DOHH2 (cell line): Measurements from ENCODE around the gene CNKSR3.

Experiments used
- H3F3A ChIP-seq: fragments of 200-600 bp; sonication (generic), shearing (Covaris generic); 2 replicates; pipeline ENCODE4 v1.6.0; 2016; ENCODE audit warnings: antibody characterized with exemption, mild to moderate bottlenecking; ENCODE audit not compliant: control insufficient read depth, insufficient read depth
- H3K27ac ChIP-seq: fragments of 200-600 bp; sonication (generic); 2 replicates; pipeline ENCODE4 v1.5.1; 2014; ENCODE audit warnings: low read depth, mild to moderate bottlenecking, low read length, moderate library complexity
- H3K27me3 ChIP-seq: fragments of 200-600 bp; sonication (generic); 2 replicates; pipeline ENCODE4 v1.6.1; 2014; ENCODE audit warnings: mild to moderate bottlenecking, low read length, mixed read lengths; ENCODE audit not compliant: control insufficient read depth
- H3K36me3 ChIP-seq: fragments of 200-600 bp; sonication (generic); 2 replicates; pipeline ENCODE4 v1.6.1; 2014; ENCODE audit warnings: mild to moderate bottlenecking, low read length, moderate library complexity, mixed read lengths; ENCODE audit not compliant: control insufficient read depth
- H3K4me1 ChIP-seq: fragments of 200-600 bp; sonication (generic); 2 replicates; pipeline ENCODE4 v1.6.1; 2014; ENCODE audit warnings: mild to moderate bottlenecking, low read length, mixed read lengths; ENCODE audit not compliant: control insufficient read depth
- H3K4me2 ChIP-seq: fragments of 200-600 bp; sonication (generic); 2 replicates; pipeline ENCODE4 v1.6.0; 2014; ENCODE audit warnings: mild to moderate bottlenecking, low read length, moderate library complexity
- H3K4me3 ChIP-seq: fragments of 200-600 bp; sonication (generic); 2 replicates; pipeline ENCODE4 v1.5.1; 2014; ENCODE audit warnings: mild to moderate bottlenecking, low read length, mixed read lengths
- H3K79me2 ChIP-seq: fragments of 200-600 bp; sonication (generic); 2 replicates; pipeline ENCODE4 v1.6.1; 2014; ENCODE audit warnings: mild to moderate bottlenecking, low read length, mixed read lengths; ENCODE audit not compliant: control insufficient read depth
- H3K9me2 ChIP-seq: fragments of 200-600 bp; sonication (generic); replicated peaks from 2 replicates; pipeline ENCODE4 v1.6.1; 2014; ENCODE audit warnings: mild to moderate bottlenecking, low read length, mixed read lengths; ENCODE audit not compliant: control insufficient read depth
- H3K9me3 ChIP-seq: fragments of 200-600 bp; sonication (generic); 2 replicates; pipeline ENCODE4 v1.6.1; 2014; ENCODE audit warnings: antibody characterized with exemption, low read length, mixed read lengths; ENCODE audit not compliant: control insufficient read depth, insufficient read depth
- H4K20me1 ChIP-seq: fragments of 200-600 bp; sonication (generic); 2 replicates; pipeline ENCODE4 v1.6.0; 2014; ENCODE audit warnings: low read depth, mild to moderate bottlenecking, antibody characterized with exemption, low read length, moderate library complexity; ENCODE audit not compliant: control insufficient read depth, insufficient read depth
- EZH2phosphoT487 ChIP-seq: fragments of 200-600 bp; sonication (generic); IDR thresholded peaks from 2 replicates; pipeline ENCODE4 v1.6.1; 2017; ENCODE audit warnings: borderline replicate concordance, mild to moderate bottlenecking, antibody characterized with exemption, low read length, moderate library complexity, mixed read lengths
- TF ChIP-seq, protein P1 (sequence below): fragments of 200-600 bp; sonication (generic); IDR thresholded peaks from one replicate; pipeline ENCODE4 v1.5.1; 2014; ENCODE audit warnings: antibody characterized with exemption, mild to moderate bottlenecking, low read depth, low read length; ENCODE audit not compliant: poor library complexity, severe bottlenecking

CNKSR3 gene

DNA sequence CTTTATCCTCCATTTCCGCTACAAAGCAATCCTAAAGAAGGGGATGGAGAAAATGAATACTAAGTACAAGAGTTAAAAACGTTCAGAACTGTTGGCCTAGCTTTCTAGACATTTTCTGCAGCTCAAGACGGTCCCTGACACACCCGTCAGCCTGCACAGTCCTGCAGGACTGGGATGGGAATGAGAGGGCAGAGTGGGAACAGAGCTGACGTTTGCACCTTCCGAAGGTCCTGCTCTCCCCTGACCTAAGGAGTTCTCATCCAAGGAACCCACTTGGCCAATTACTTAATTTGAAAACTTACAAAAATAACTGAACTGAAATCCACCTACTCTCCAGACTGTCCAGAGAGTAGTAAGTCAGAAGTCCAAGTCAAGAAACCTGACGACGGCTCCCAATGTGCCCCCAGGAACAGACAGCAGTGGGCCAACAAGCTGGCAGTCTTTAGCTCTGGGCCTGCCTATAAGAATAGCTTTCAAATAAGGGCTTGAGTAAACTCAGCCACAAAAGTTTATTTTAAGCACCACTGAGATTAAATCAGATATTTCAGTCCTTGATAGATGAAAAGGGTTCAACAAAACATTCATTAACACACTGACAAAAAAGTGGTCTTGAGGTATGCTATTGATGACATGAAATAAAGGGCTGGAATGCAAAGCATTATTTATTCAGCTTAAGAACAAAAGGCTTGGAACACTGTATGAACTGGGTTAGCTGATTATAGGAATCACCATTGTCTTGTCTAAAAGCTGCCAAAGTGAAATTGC lies 76.8 kb downstream of the CNKSR3 start:
- Histone ChIP-seq H3K4me3 (no peak overlapping the region), H4K20me1 (no peaks in the 10 kb centered on the region), H3F3A (no peaks in the 10 kb centered on the region), H3K4me2 (no peak overlapping the region), H3K79me2 (no peaks in the 10 kb centered on the region), H3K9me2 (no peaks in the 10 kb centered on the region), H3K4me1 (no peaks in the 10 kb centered on the region), H3K27me3 (no peaks in the 10 kb centered on the region), H3K9me3 (no peaks in the 10 kb centered on the region), H3K36me3 (no peaks in the 10 kb centered on the region), H3K27ac (no peak overlapping the region)
- TF ChIP-seq EZH2phosphoT487, result no peak
- TF ChIP-seq, protein P1, sequence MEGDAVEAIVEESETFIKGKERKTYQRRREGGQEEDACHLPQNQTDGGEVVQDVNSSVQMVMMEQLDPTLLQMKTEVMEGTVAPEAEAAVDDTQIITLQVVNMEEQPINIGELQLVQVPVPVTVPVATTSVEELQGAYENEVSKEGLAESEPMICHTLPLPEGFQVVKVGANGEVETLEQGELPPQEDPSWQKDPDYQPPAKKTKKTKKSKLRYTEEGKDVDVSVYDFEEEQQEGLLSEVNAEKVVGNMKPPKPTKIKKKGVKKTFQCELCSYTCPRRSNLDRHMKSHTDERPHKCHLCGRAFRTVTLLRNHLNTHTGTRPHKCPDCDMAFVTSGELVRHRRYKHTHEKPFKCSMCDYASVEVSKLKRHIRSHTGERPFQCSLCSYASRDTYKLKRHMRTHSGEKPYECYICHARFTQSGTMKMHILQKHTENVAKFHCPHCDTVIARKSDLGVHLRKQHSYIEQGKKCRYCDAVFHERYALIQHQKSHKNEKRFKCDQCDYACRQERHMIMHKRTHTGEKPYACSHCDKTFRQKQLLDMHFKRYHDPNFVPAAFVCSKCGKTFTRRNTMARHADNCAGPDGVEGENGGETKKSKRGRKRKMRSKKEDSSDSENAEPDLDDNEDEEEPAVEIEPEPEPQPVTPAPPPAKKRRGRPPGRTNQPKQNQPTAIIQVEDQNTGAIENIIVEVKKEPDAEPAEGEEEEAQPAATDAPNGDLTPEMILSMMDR, result no peak

DNA sequence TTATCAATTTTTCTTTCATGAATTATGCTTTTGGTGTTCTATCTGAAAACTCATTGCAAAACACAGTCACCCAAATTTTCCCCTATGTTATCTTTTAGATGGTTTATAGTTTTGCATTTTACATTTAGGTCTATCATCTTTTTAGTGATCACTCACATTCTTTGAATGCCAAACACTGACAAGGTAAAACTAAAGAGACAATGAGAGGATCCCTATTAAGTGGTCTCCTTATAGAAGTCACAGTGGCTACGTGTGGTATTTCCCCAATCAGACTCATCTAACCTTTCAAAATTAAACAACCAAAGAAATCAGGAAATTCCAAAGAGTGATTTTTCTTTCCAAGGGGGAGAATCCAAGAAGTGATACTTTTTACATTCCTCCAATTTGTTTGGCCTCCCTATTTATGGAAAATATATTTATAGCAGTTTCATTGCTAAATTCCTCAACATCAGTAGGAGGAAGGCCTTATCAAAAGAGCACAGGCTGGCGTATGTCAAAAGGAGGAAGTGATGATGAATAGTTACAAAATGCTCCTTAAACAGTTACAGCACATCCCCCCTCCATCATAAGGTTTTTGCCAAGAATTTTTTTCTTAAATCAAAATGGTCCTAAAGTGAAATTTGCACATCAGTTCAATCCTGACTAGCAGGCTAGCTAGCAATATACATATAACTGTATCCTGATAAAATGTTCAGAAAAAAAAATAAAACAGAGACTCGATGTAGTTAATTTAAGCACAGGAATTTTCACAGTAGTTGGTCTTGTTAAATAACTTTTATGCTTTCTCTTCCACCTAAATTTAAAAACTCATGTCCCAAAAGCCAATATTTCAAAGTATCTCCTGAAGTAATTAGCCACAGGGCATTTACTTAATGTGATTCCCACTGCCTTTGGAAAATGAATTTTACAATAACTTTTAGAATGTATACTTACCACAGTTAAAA lies 77.7 kb downstream of the CNKSR3 start:
- Histone ChIP-seq H3K27ac (no peak overlapping the region), H3K4me1 (no peaks in the 10 kb centered on the region), H3K9me3 (no peaks in the 10 kb centered on the region), H3K9me2 (no peaks in the 10 kb centered on the region), H3K4me3 (no peak overlapping the region), H3K79me2 (no peaks in the 10 kb centered on the region), H3K27me3 (no peaks in the 10 kb centered on the region), H3F3A (no peaks in the 10 kb centered on the region), H3K36me3 (no peaks in the 10 kb centered on the region), H3K4me2 (no peak overlapping the region), H4K20me1 (no peaks in the 10 kb centered on the region)
- no peak for TF ChIP-seq EZH2phosphoT487
- TF ChIP-seq, protein P1, result no peak

DNA sequence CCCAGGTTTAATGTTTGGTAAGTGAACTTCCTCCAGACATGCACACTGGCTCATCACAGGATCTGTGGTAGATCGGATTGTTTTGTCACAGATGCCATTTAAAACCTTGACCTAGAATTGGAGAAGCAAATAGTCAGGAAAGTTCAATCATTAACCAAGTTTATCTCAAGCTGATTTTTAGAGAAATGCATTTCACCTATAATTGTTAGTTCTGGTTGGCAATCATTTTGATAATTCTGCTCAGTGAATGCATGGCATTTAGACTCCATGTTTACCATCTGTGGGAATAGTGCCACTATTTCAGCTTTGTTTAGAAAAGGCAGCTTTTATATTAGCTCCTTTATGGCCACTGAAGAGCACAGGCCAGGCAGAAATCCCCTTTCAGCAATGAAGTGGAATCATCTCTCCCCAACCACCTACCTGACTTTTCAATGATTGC lies 80.0 kb downstream of the CNKSR3 start:
- H3F3A ChIP-seq, result no peaks in the 10 kb centered on the region
- H3K9me2 ChIP-seq, result no peaks in the 10 kb centered on the region
- no peaks in the 10 kb centered on the region for H3K4me1 ChIP-seq
- no peaks in the 10 kb centered on the region for H3K27me3 ChIP-seq
- H3K4me3 ChIP-seq, result no peak overlapping the region
- no peaks in the 10 kb centered on the region for H3K36me3 ChIP-seq
- H3K9me3 ChIP-seq, result no peaks in the 10 kb centered on the region
- H3K4me2 ChIP-seq, result no peak overlapping the region
- H4K20me1 ChIP-seq, result no peaks in the 10 kb centered on the region
- H3K27ac ChIP-seq, result no peak overlapping the region
- H3K79me2 ChIP-seq, result no peaks in the 10 kb centered on the region
- TF ChIP-seq, protein P1, result no peak
